Cerebellar cortex (tissue), 1 donor: ENCODE results near the gene CISD3.

Experiments
- DNase-seq: peaks from one replicate; pipeline ENCODE4 v3.0.0-alpha.2; 2015; ENCODE audit warnings: low spot score

The CISD3 gene

GRCh38 chr17:38745545-38745944 is 15.4 kb downstream of the CISD3 start:
- no peak for DNase-seq

DNA sequence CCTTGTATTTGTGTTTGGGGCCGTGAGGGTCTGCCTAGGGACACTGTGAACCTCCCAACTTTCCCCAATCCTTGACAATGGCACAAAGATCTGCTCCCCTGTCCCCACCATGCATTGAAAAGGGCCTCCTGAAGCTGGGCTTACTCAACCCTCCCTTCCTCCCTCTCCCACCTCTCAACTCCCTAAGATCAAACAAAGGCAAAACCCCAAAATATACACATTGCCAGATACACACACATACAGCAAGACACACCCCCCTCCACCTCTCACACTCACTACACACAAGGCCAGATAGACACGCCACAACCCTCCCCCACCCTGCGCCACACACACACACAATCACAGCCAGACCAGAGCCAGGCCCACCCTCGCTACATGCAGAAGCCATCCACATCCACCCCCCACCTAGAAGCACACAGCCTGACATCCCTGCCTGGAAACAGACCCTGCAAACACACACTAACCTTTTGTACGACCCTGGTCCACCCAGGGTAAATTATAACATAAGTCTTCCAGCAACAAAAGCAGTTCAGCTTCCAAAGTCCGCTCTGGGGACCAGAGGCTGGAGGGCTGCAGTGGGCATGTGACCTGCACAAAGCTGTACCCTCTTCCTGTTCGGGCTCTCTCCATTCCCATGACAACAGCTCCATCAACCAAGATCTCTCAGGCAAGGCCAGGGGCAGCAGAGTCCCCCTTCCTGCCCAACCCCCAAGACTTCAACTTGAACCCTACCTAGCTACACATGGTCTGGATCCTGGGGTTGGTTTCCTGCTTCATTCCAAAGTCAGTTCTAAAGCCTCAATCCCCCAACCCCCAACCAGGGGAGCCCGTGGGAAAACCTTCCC is 16.1 kb downstream of the CISD3 start:
- no peak for DNase-seq

DNA sequence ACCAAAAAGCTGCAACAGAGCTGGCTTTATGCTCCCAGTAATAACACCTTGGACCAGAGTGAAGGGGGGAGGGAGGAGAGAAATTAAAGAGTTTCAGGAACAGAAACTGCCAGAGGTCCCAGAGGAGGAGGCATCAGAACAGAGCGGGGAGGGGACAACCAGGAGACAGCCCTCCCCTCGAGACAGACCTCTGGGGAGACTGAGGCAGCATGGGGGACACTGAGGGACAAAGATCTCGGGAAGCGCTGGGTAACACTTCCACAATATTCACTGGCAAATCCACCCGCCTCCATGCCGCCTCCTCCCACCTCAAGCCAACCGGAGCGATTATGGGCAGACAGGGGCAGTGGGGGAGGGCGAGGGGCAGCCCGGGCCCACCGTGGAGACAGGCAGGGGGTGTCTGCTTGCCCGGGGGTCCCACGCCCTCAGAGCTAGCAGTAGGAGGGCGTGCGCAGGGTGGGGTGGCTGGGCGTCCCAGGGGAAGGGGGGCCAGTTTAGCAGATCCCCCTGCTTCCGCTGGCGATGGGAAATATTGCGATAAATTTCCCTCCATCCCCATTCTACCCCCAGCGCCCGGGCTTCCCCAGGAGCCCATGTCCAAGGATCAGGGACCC is 16.8 kb downstream of the CISD3 start:
- DNase-seq, result no peak

DNA sequence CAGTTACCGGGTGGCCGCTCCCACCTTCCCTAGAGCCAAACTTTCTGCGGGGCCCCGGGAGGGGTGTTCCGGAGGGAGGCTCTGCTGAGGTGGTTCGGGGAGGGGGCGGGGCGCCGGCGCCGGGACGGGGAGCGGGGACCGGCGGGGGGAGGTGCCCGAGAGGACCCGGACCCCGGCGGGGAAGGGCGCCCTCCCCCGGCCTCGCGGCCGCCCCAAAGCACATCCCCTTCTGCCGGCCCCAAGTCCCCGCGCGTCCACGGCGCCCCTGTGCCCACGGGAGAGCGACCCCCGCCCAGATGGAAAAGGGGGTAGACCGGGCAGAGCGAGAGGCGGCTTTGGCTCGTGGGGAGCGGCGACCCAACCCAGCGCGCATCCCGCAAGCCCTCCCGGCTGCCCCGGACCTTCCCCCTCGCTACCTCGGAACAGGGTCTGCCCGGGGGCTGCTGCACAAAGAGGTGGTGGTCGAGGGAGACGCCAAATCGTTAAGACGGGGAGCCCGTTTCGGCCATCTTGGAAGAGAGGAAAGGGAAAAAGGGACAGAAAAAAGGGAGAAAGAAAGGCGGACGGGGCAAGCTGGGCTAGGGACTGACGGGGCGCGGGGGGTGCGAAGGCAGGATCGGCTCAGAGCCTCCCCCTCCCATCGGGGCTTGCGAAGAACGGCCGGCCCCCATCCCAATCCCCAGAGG is 17.5 kb downstream of the CISD3 start:
- no peak for DNase-seq

GRCh38 chr17:38748149-38748891 is 18.2 kb downstream of the CISD3 start, which contains the start of gene PCGF2:
Gene PCGF2, minus strand, starts transcription at chr17:38748336. Its CDS starts 7,934 bp downstream, at chr17:38740402.
- DNase-seq, result peak; percentile 95

DNA sequence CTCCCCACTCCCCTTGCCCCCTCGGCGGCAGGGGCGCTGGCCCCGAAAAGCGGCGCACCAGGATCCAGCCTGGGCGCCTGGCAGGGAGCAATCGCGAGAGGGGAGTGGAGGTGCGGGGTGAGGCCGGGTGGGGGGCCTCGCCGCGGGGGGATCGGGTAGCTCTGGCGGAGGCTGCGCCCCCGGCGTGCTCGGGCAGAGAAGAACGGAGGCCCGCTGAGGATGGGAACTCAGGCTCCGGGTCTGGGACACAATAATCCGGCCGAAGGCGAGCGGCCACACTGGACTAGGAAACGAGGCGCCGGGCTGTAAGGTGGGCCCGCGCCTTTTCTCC is 18.7 kb downstream of the CISD3 start:
- DNase-seq, result no peak

DNA sequence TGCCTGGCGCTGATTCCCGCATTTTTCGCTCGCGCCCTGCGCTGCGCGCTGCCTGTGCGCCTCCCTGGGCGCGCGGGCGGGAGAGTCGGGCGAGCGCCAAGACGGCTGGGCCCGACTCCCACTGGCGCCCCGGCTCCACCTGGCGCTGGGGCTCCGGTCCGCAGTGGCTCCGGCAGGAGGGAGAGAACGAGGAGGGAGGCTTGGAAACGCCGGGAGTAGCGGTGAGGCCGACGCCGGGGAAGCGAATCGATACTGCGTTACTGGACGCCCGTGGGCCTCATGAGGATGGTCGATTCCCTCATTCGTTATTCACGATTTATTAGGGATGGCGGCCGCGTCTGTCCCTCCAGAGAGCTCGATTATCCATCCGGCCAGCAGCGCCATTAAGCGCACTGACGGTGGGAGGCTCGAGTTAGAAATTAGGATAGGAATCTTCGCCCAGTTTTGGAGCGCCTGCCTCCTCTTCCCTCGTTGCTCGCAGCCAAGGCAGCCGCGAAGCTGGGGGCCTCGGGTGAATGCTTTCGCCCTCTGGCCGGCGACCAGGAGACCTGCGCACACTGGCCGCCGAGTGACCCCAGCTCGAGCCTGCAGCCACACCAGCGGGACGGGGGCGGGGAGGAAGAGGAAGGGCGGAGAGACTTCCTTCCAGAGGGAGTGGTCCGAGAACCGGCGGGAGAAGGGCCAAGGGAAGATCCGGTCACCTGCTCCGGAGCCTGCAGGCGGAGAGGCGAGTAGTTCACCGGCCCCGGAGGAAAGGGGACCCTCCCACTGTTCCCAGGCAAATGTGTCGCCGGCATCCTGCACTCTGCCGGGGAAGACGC is 19.3 kb downstream of the CISD3 start:
- peak; percentile 89 for DNase-seq

DNA sequence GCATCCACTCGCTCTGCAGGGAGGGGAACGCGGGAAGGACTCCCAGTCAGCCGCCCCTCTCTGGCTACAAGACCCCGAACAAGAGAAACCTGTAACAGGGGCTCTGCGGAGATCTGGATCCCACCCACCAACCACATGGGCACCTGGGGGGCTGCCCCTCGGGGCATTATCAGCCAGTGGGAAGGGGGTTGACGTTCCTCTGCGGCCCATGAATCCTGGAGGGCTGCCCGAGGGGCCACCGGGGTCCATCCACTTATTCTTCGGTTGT is 19.8 kb downstream of the CISD3 start:
- DNase-seq, result no peak

GRCh38 chr17:38750312-38751121 is 20.4 kb downstream of the CISD3 start:
- DNase-seq, result peak; percentile 80

DNA sequence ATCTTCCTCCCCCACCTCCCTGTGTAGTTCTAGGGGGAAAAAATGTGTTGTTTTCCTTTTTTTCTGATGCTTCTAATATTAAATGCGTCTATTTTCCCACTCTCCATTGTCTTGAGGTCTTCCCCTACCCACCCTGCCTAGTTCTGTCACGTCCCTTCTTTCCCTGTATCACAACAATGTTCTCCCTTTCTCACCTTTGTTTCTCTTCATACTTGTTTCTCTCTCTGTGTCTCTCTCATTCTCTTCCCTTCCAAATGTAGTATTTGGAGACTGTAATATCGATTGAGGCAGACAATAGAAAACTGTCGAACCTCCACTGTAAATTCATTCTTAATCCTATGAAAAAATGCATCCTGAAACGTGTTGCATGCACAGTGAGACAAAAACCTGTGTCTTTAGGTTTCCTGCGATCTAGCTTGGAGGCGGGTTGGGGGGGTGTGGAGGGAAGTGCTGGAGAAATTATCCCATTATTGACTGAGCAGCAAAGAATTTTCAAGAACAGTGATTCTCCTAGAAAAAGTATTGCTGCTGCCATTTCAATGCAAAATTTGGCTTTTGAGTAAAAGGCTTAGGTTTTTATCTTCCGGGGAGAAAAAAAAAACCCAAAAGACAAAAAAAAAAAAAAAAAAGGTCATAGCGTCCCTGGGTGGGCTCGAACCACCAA is 21.1 kb downstream of the CISD3 start:
- peak; percentile 65 for DNase-seq

DNA sequence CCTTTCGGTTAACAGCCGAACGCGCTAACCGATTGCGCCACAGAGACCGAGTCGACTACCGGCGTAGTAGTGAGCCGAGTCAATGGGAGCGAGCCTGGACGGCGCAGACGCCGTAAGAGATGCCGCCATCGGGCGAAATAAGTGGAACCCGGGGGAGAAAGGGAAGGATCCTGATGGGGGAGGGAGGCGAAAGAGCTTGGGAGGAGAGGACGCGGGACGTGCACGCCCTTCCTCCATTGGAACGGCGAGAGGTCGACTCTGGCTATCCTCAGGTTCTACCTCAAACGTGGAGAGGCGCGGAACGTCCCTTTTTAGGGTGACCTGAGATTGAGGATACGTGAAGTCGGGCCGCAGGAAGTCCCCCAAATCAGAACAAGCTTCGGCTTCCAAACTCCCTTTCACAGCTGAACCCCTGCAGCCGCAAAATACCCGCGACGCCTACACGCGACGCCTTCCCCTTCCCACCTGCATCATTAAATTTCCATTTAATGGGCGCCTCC is 21.7 kb downstream of the CISD3 start:
- peak; percentile 90 for DNase-seq

GRCh38 chr17:38752308-38753070 is 22.3 kb downstream of the CISD3 start, which contains the start of gene PSMB3:
Gene PSMB3, plus strand, starts transcription at chr17:38752741. Its CDS starts 86 bp downstream, at chr17:38752827.
- peak; percentile 100 for DNase-seq

DNA sequence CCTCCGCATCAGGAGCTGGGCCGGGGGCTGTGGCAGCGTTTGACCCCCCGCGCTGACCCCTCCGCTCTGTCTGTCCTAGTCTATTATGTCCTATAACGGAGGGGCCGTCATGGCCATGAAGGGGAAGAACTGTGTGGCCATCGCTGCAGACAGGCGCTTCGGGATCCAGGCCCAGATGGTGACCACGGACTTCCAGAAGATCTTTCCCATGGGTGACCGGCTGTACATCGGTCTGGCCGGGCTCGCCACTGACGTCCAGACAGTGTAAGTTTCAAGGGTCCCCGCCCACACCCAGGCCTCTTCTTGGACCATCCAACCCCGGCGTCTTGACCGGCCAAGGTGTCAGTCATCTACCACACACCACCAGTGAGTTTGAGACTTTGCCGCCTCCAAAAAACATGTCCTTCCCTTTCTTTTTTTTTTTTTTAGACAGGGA is 22.9 kb downstream of the CISD3 start:
- no peak for DNase-seq

DNA sequence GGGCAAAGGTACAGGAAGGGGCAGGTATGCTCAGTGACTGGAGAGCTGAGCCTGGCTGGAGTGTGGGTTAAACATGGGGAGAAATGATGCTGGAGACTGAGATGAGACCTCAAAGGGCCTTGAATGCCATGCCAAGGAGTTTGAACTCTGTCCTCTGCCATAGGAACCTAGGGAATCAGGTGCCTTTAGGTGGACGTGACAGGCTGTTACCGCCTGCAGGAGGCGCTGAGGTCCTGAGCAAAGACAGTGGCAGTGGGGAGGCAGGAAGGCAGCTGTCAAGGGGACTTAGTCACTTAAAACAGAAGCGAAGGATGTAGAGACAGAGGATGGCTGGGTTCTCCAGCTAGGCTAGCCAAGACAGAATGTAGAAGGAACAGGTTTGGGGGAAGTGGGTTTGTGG is 31.5 kb downstream of the CISD3 start:
- peak; percentile 61 for DNase-seq

GRCh38 chr17:38762231-38762630 is 32.1 kb downstream of the CISD3 start:
- no peak for DNase-seq

DNA sequence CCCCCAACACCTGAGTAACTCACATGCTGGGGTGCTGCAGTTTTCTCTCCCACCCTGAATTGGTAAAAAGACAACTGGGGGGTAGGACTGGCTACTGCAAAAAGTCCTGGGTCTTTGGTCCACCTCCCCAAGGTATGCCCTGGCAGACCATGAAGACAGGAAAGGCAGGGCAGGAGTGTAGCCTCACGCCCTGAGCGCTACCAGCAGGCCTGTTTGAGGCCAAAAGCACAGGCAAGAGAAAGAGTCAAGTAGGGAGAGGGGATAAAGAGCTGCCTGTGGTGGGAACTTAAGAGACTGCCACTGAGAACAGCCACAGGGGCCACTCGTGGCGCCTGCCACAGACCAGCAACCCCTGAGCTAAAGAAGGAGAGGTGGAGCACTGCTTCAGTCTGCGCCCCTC is 36.2 kb downstream of the CISD3 start:
- no peak for DNase-seq

DNA sequence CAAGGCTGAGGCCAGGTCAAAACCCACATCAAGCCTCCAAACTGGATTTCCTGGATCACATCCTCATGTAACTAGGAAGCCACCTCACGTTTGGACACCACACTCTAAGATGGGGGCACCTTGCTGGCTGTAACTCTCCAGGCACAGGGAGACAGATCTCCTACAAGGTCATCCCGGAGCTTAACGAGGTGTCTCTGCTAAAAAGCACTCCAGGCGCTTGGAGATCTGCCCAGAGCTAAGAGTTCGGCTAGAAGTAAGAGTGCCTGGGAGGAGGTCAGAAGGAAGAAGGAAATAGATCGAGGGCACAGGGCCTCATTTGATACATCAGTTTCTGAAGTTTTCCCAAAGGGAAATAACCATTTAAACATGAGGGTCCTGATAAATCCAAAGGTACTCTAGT is 38.3 kb downstream of the CISD3 start:
- no peak for DNase-seq

- no peak for DNase-seq
Observed at GRCh38 chr17:38773258-38773657, 43.1 kb downstream of the CISD3 start.

GRCh38 chr17:38777641-38778250 is 47.6 kb downstream of the CISD3 start:
- no peak for DNase-seq
